SK-N-SH (cell line): ENCODE measurements around the gene PARS2. TPM values are rescaled to one million over a fixed set of nuclear protein-coding genes. Genes with fewer than 3 reads are reported as not detected.

Experiments used
- CTCF ChIA-PET: fragments of 300-600, 350-600 bp; formaldehyde crosslinking; extraction: SDS; loops from one replicate; lab custom pipeline; 2021; lab: Yijun Ruan, JAX
- POLR2A ChIA-PET: fragments of 350-600 bp; sonication (Branson Sonifier 250); formaldehyde crosslinking; extraction: SDS; loops from one replicate; lab custom pipeline; 2020; ENCODE audit warnings: antibody characterized with exemption, inconsistent platforms; lab: Yijun Ruan, JAX
- DNase-seq: peaks from one replicate; pipeline ENCODE4 v3.0.0; 2012
- H2AFZ ChIP-seq: fragments of 200-600 bp; sonication (generic); 2 replicates; pipeline ENCODE4 v1.8.1; 2016; ENCODE audit warnings: antibody characterized with exemption, mild to moderate bottlenecking, low read depth
- H3F3A ChIP-seq: fragments of 200-600 bp; sonication (generic); replicated peaks from 2 replicates; pipeline ENCODE3; 2016; ENCODE audit warnings: antibody characterized with exemption, mild to moderate bottlenecking; ENCODE audit not compliant: insufficient read depth
- H3K27ac ChIP-seq, 2 experiments: fragments of 200-500 bp in 1 of 2; fragments of 200-600 bp in 1 of 2; sonication (Bioruptor generic) in 1 of 2; sonication (generic), shearing (Covaris generic) in 1 of 2; 2 replicates each; pipeline versions ENCODE4 v1.5.1 to v1.6.1; 2014 to 2016; ENCODE audit warnings: low read depth in 2 of 2, inconsistent platforms in 1 of 2, low read length in 1 of 2, mild to moderate bottlenecking in 1 of 2, mixed read lengths in 1 of 2
- H3K27me3 ChIP-seq: fragments of 200-600 bp; sonication (generic), shearing (Covaris generic); 2 replicates; pipeline ENCODE4 v1.6.1; 2016; ENCODE audit warnings: mixed run types; ENCODE audit not compliant: insufficient read depth
- H3K36me3 ChIP-seq, 2 experiments: fragments of 200-500 bp in 1 of 2; fragments of 200-600 bp in 1 of 2; sonication (Bioruptor generic) in 1 of 2; sonication (generic) in 1 of 2; replicated peaks in 1 of 2; 2 replicates each; pipeline versions ENCODE3 to v1.5.1; 2014 to 2016; ENCODE audit warnings: low read length in 1 of 2, mild to moderate bottlenecking in 1 of 2; ENCODE audit not compliant: insufficient read depth in 2 of 2, control insufficient read depth in 1 of 2
- H3K4me1 ChIP-seq, 2 experiments: fragments of 200-500 bp in 1 of 2; fragments of 200-600 bp in 1 of 2; sonication (Bioruptor generic) in 1 of 2; sonication (generic), shearing (Covaris generic) in 1 of 2; 2 replicates each; pipeline versions ENCODE4 v1.5.1 to v1.6.1; 2014 to 2016; ENCODE audit warnings: low read depth in 1 of 2, low read length in 1 of 2, mixed run types in 1 of 2; ENCODE audit not compliant: insufficient read depth in 2 of 2, control insufficient read depth in 1 of 2
- H3K4me2 ChIP-seq: fragments of 200-600 bp; sonication (generic), shearing (Covaris generic); 2 replicates; pipeline ENCODE4 v1.6.1; 2017; ENCODE audit warnings: mixed run types
- H3K4me3 ChIP-seq, 2 experiments: fragments of 200-500 bp in 1 of 2; fragments of 200-600 bp in 1 of 2; sonication (Bioruptor generic) in 1 of 2; sonication (generic), shearing (Covaris generic) in 1 of 2; 2 replicates each; pipeline versions ENCODE4 v1.5.1 to v1.8.1; 2014 to 2016; ENCODE audit warnings: low read depth in 2 of 2, inconsistent platforms in 1 of 2, low read length in 1 of 2, mild to moderate bottlenecking in 1 of 2, mixed read lengths in 1 of 2, moderate library complexity in 1 of 2
- H3K79me2 ChIP-seq: fragments of 200-600 bp; sonication (generic); 2 replicates; pipeline ENCODE4 v1.8.1; 2017; ENCODE audit warnings: mild to moderate bottlenecking; ENCODE audit not compliant: insufficient read depth
- H3K9ac ChIP-seq: fragments of 200-600 bp; sonication (generic); 2 replicates; pipeline ENCODE4 v1.6.1; 2017; ENCODE audit warnings: mixed run types
- H3K9me2 ChIP-seq: fragments of 200-600 bp; sonication (generic); 2 replicates; pipeline ENCODE4 v1.6.1; 2017; ENCODE audit warnings: mixed run types
- H3K9me3 ChIP-seq: fragments of 200-600 bp; sonication (generic); 2 replicates; pipeline ENCODE4 v1.6.1; 2017; ENCODE audit warnings: mixed run types, mild to moderate bottlenecking, moderate library complexity
- H4K20me1 ChIP-seq: fragments of 200-600 bp; sonication (generic); 2 replicates; pipeline ENCODE4 v1.6.1; 2017; ENCODE audit warnings: mild to moderate bottlenecking, mixed run types; ENCODE audit not compliant: insufficient read depth
- CHD2 ChIP-seq: fragments of 150-350 bp; IDR thresholded peaks from 2 replicates; pipeline ENCODE4 v1.6.1; 2018; ENCODE audit warnings: low read length; ENCODE audit not compliant: partially characterized antibody
- ELF1 ChIP-seq: IDR thresholded peaks from 2 replicates; pipeline ENCODE4 v1.4.0; 2012
- GATA2 ChIP-seq: sonication (generic); formaldehyde crosslinking; IDR thresholded peaks from 2 replicates; pipeline ENCODE4 v1.5.0; 2020; ENCODE audit warnings: mild to moderate bottlenecking, missing genetic modification reagents
- IRF3 ChIP-seq: fragments of 150-350 bp; IDR thresholded peaks from 2 replicates; pipeline ENCODE4 v1.6.1; 2016; ENCODE audit warnings: mild to moderate bottlenecking, low read depth, low read length
- NFIC ChIP-seq: IDR thresholded peaks from 2 replicates; pipeline ENCODE4 v1.4.0; 2012; ENCODE audit warnings: borderline replicate concordance
- POLR2AphosphoS5 ChIP-seq: IDR thresholded peaks from 2 replicates; pipeline ENCODE4 v1.6.1; 2012; ENCODE audit warnings: low read depth, low read length
- RCOR1 ChIP-seq: fragments of 150-350 bp; IDR thresholded peaks from 2 replicates; pipeline ENCODE4 v1.6.1; 2017; ENCODE audit warnings: antibody characterized with exemption, low read length
- REST ChIP-seq: IDR thresholded peaks from 2 replicates; pipeline ENCODE4 v1.6.1; 2012; ENCODE audit warnings: mild to moderate bottlenecking, low read depth, low read length, moderate library complexity
- SMC3 ChIP-seq: IDR thresholded peaks from 2 replicates; pipeline ENCODE4 v1.6.1; 2012; ENCODE audit warnings: low read depth, low read length, improper control_type of control experiment
- ZBTB33 ChIP-seq: IDR thresholded peaks from 2 replicates; pipeline ENCODE4 v1.4.0; 2012; ENCODE audit warnings: low read depth, borderline replicate concordance
- WGBS: methylation state at CpG from one replicate; pipeline ENCODE4 v1.1.6; 2017; ENCODE audit warnings: low lambda C conversion rate; 5-methylcytosine and 5-hydroxymethylcytosine counted together
- polyA plus RNA-seq, 3 experiments: library from polyadenylated mRNA; depleted of rRNA; stranded (reverse); fragments of >200 nt; gene quantifications; 2 replicates each; pipeline ENCODE4 v1.2.3, GENCODE V29; 2012

Gene PARS2
- polyA plus RNA-seq, 1 of the 3 experiments (the other 2 are of a cell fraction): 3.2 TPM

- TF ChIP-seq REST (no peak), SMC3 (no peak), ELF1 (peak; percentile 88), IRF3 (peak; percentile 62), NFIC (no peak), RCOR1 (no peak), GATA2 (no peak), ZBTB33 (no peak), CHD2 (peak; percentile 70)
Observed at GRCh38 chr1:54764133-54764921, at the start of gene PARS2 (continued).

- ChIA-PET POLR2A (no interaction called here), CTCF (interaction anchor here (0.9 kb wide), 1 partner anchor 12 kb away, joined by 3 read pairs; no protein-coding TSS in a partner anchor)
- Histone ChIP-seq H4K20me1 (no peaks in the 10 kb centered on the region), H3K27me3 (no peaks in the 10 kb centered on the region), H3K9me3 (no peaks in the 10 kb centered on the region), H2AFZ (no peak overlapping the region), H3K27ac (no peak overlapping the region), H3K79me2 (no peaks in the 10 kb centered on the region), H3K4me3 (no peak overlapping the region), H3K4me2 (no peak overlapping the region), H3F3A (no peaks in the 10 kb centered on the region), H3K9ac (no peak overlapping the region), H3K9me2 (no peaks in the 10 kb centered on the region), H3K36me3 (no peaks in the 10 kb centered on the region), H3K4me1 (peaks cover 0 to 2% of the 10 kb centered on the region in 2 experiments; a peak in 1 of 4 replicates)
- DNase-seq: no peak
- TF ChIP-seq REST (no peak), POLR2AphosphoS5 (no peak)
- WGBS: 60% methylated on average over 7 of the region's 10 CpGs
Observed at GRCh38 chr1:54814126-54814498, 49.8 kb upstream of the PARS2 start.
